ENCODE results near the gene DUSP16.

DNA sequence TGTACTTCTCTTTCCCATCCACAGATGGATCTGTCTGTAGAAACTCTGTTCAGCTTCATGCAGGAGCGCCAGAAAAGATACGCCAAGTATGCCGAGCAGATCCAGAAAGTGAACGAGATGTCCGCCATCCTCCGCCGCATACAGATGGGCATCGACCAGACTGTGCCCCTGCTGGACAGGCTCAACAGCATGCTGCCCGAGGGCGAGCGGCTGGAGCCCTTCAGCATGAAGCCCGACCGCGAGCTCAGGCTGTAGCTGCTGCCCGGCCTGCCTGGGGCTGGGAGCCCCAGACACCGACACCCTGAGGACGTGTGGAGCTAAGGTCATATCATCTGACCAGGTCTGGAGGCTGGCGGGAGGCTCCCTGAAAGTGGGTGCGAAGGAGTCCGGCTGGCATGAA, 97.1 kb downstream of the DUSP16 start:
- TF ChIP-seq, protein P1, sequence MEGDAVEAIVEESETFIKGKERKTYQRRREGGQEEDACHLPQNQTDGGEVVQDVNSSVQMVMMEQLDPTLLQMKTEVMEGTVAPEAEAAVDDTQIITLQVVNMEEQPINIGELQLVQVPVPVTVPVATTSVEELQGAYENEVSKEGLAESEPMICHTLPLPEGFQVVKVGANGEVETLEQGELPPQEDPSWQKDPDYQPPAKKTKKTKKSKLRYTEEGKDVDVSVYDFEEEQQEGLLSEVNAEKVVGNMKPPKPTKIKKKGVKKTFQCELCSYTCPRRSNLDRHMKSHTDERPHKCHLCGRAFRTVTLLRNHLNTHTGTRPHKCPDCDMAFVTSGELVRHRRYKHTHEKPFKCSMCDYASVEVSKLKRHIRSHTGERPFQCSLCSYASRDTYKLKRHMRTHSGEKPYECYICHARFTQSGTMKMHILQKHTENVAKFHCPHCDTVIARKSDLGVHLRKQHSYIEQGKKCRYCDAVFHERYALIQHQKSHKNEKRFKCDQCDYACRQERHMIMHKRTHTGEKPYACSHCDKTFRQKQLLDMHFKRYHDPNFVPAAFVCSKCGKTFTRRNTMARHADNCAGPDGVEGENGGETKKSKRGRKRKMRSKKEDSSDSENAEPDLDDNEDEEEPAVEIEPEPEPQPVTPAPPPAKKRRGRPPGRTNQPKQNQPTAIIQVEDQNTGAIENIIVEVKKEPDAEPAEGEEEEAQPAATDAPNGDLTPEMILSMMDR (IDR thresholded peaks at IDR 0.05): no peak
- TF ChIP-seq POLR2A (IDR thresholded peaks at IDR 0.05): no peak
